Measurements from ENCODE around the gene CERS6. TPM values are rescaled to one million over a fixed set of nuclear protein-coding genes. Genes with fewer than 3 reads are reported as not detected.
A peak's percentile ranks its signal among the peaks of the same experiment; 100 is the strongest.

Gene CERS6
- total RNA-seq, 4 donors from 2014 or later, result 46.6 to 67.7 (median 53.6) TPM

GRCh38 chr2:168633200-168633599, 177.1 kb downstream of the CERS6 start:
- Histone ChIP-seq H3K4me1 (peaks cover 37 to 64% (median 50%) of the 10 kb centered on the region in 4 donors), H3K27me3 (no peaks in the 10 kb centered on the region), H3K9me3 (no peaks in the 10 kb centered on the region), H3K4me3 (no peak overlapping the region), H3K27ac (replicated peaks in 1 of 4) (peak overlapping the region; percentile 78 to 86 (median 82)), H3K36me3 (no peaks in the 10 kb centered on the region)
- TF ChIP-seq POLR2A (IDR thresholded peaks at IDR 0.05; ENCODE audit: low read depth), result no peak
- no peak for TF ChIP-seq EP300 (IDR thresholded peaks at IDR 0.05)
- no peak for TF ChIP-seq CTCF (IDR thresholded peaks at IDR 0.05)
- TF ChIP-seq POLR2AphosphoS5 (IDR thresholded peaks at IDR 0.05), result no peak
- WGBS, result 28% methylated on average over 1 of the region's 1 CpG
- intact Hi-C loops (cut with DNase I), result loop anchor here (5.0 to 10.0 kb wide), 2 partner anchors 48 to 106 kb away; no protein-coding TSS in a partner anchor
- no peak for DNase-seq (ENCODE audit: extremely low spot score)

GRCh38 chr2:168633895-168634294, 177.8 kb downstream of the CERS6 start:
- WGBS, result 83% methylated on average over 1 of the region's 1 CpG
- TF ChIP-seq POLR2AphosphoS5 (IDR thresholded peaks at IDR 0.05), result no peak
- no peak for TF ChIP-seq EP300 (IDR thresholded peaks at IDR 0.05)
- TF ChIP-seq POLR2A (IDR thresholded peaks at IDR 0.05; ENCODE audit: low read depth), result no peak
- no peak for TF ChIP-seq CTCF (IDR thresholded peaks at IDR 0.05)
- H3K4me1 ChIP-seq, result peaks cover 38 to 71% (median 55%) of the 10 kb centered on the region in 4 donors

GRCh38 chr2:168635065-168635577, 179.0 kb downstream of the CERS6 start:
- Histone ChIP-seq H3K27ac (replicated peaks in 1 of 4) (peak overlapping the region; percentile 78 to 86 (median 82)), H3K9me3 (no peaks in the 10 kb centered on the region)
- no peak for TF ChIP-seq EP300 (IDR thresholded peaks at IDR 0.05)
- no peak for TF ChIP-seq CTCF (IDR thresholded peaks at IDR 0.05)
- no peak for TF ChIP-seq POLR2A (IDR thresholded peaks at IDR 0.05; ENCODE audit: low read depth)
- peak; percentile 31 to 54 for TF ChIP-seq POLR2AphosphoS5 (IDR thresholded peaks at IDR 0.05)

More at GRCh38 chr2:168633895-168634294, 177.8 kb downstream of the CERS6 start:
- no peak for DNase-seq (ENCODE audit: extremely low spot score)
- Histone ChIP-seq H3K27me3 (no peaks in the 10 kb centered on the region), H3K9me3 (no peaks in the 10 kb centered on the region), H3K4me3 (no peak overlapping the region), H3K36me3 (no peaks in the 10 kb centered on the region), H3K27ac (replicated peaks in 1 of 4) (peak overlapping the region; percentile 78 to 86 (median 82))
- intact Hi-C loops (cut with DNase I), result loop anchor here (5.0 to 10.0 kb wide), 2 partner anchors 49 to 107 kb away; no protein-coding TSS in a partner anchor

GRCh38 chr2:168639018-168639417, 182.9 kb downstream of the CERS6 start:
- intact Hi-C loops (cut with DNase I), result loop anchor here (5.0 to 10.0 kb wide), 3 partner anchors 54 to 182 kb away; partner anchors contain the start of gene CERS6
- TF ChIP-seq POLR2A (IDR thresholded peaks at IDR 0.05; ENCODE audit: low read depth) (no peak), POLR2AphosphoS5 (IDR thresholded peaks at IDR 0.05) (no peak), EP300 (IDR thresholded peaks at IDR 0.05) (no peak), CTCF (IDR thresholded peaks at IDR 0.05) (no peak)

More at GRCh38 chr2:168635065-168635577, 179.0 kb downstream of the CERS6 start:
- no peaks in the 10 kb centered on the region for H3K36me3 ChIP-seq
- DNase-seq (ENCODE audit: extremely low spot score), result no peak
- peaks cover 46 to 83% (median 67%) of the 10 kb centered on the region in 4 donors for H3K4me1 ChIP-seq
- H3K27me3 ChIP-seq, result no peaks in the 10 kb centered on the region
- 26% methylated on average over 3 of the region's 3 CpGs for WGBS
- peak overlapping the region in 1 of 4 donors; percentile 5 for H3K4me3 ChIP-seq
- intact Hi-C loops (cut with DNase I), result loop anchor here (5.0 to 10.0 kb wide), 3 partner anchors 50 to 178 kb away; partner anchors contain the start of gene CERS6

More at GRCh38 chr2:168639018-168639417, 182.9 kb downstream of the CERS6 start:
- Histone ChIP-seq H3K9me3 (no peaks in the 10 kb centered on the region), H3K27ac (replicated peaks in 1 of 4) (peak overlapping the region; percentile 74 to 84 (median 79)), H3K4me3 (no peak overlapping the region), H3K27me3 (no peaks in the 10 kb centered on the region), H3K36me3 (no peaks in the 10 kb centered on the region), H3K4me1 (peaks cover 40 to 74% (median 55%) of the 10 kb centered on the region in 4 donors)
- 59% methylated on average over 2 of the region's 2 CpGs for WGBS
- DNase-seq (ENCODE audit: extremely low spot score), result no peak

Data from esophagus muscularis mucosa (tissue), 4 donors.